Sciatic nerve (tissue), 2 donors: ENCODE measurements around the gene HOXC11. TPM values are rescaled to one million over a fixed set of nuclear protein-coding genes. Genes with fewer than 3 reads are reported as not detected.

Experiments used
- ATAC-seq: fragments of 200-7000 bp; cut with Tn5 transposase; one replicate; pipeline ENCODE4 v1.9.1; 2020; ENCODE audit warnings: mild to moderate bottlenecking, moderate library complexity
- DNase-seq: peaks from one replicate; pipeline ENCODE4 v3.0.0-alpha.2; 2020; ENCODE audit warnings: low spot score
- intact Hi-C: fragments of 100-400 bp; cut with DNase I; formaldehyde crosslinking; loops from one replicate; pipeline ENCODE4 v1.14.2; 2022
- total RNA-seq: library from RNA; stranded (reverse); fragmentation: NEBNext Ultra II Directional; extraction: Animal tissue kit (Norgen Biotek cat#: 25700); gene quantifications from one replicate; pipeline ENCODE4 v1.2.1, GENCODE V29; 2021
- donor health status: DM: no; HTN: no; CAD: no.
- donor health status: DM: no; HTN: no; CAD: no.

Gene HOXC11
- total RNA-seq, 1 donor from 2014 or later = 1.2 TPM

DNA sequence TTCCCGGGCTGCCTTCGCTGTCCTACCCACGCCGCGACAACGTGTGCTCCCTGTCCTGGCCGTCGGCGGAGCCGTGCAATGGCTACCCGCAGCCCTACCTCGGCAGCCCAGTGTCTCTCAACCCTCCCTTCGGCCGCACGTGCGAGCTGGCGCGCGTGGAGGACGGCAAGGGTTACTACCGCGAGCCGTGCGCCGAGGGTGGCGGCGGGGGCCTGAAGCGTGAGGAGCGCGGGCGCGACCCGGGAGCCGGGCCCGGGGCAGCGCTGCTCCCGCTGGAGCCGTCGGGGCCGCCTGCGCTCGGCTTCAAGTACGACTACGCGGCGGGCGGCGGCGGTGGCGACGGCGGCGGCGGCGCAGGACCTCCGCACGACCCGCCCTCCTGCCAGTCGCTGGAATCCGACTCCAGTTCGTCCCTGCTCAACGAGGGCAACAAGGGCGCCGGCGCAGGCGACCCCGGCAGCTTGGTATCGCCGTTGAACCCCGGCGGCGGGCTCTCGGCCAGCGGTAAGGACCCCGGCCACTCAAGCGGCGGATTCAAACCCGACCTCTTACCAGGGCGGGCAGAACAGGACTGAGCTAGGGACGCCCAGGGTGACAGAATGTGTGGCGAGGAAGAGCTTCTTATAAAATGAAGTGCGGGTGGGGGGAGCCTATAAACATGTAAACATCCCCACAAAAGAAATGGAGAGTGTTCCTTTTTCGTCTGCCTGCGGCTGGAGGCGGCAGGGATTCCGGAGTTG lies 17.7 kb upstream of the HOXC11 start:
- ATAC-seq (no peak), DNase-seq (no peak)
- intact Hi-C loops = loop anchor here (10.0 kb wide), 1 partner anchor 200 kb away; the partner anchor contains the start of gene CISTR

DNA sequence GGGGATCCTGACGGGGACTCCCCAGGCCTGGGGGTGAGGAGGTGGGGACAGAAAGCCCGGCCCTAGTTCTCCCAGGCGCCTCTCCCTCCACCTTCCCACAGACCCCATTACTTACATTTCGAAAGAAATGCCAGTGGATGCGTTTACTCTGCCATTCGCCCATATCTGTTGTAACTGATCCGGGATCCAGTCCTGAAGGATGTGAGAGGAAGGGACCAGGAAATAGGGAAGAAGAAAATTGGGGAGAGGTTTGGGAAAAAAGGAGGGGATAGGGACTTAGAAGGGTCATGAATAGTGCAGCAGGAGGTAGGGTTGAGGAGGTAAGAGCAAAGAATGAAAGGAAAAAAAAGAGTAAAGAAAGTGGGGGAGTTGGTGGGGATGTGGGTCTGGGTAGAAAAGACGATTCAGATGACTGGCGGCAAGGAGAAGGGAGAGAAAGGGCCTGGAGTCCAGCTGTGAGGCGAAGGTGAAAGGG lies 17.1 kb upstream of the HOXC11 start:
- DNase-seq (no peak), ATAC-seq (no peak)
- intact Hi-C loops = loop anchor here (10.0 kb wide), 1 partner anchor 201 kb away; the partner anchor contains the start of gene CISTR

DNA sequence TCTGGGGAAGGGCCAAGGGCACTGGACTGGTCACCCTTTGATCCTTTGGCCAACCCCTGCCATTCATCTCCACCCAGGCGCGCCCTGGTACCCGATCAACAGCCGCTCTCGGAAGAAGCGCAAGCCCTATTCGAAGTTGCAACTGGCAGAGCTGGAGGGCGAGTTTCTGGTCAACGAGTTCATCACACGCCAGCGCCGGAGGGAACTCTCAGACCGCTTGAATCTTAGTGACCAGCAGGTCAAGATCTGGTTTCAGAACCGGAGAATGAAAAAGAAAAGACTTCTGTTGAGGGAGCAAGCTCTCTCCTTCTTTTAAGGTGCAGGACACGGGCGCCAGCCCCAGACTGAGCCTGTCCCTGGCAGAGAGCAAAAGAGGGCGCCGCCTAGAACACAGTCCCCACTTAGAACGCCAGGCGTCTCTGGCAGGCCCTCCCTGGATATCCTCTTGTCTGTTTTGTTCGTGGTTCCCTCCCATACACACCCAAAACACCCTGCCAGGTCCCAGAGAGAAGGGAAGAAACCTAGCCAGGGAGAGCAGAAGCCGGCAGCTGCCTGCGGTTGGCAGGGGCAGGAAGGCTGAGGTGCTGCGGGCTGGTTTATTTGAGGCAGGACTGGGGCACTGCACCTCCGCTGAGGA lies 16.6 kb upstream of the HOXC11 start:
- ATAC-seq (no peak), DNase-seq (no peak)
- intact Hi-C loops = loop anchor here (10.0 kb wide), 1 partner anchor 202 kb away; the partner anchor contains the start of gene CISTR

DNA sequence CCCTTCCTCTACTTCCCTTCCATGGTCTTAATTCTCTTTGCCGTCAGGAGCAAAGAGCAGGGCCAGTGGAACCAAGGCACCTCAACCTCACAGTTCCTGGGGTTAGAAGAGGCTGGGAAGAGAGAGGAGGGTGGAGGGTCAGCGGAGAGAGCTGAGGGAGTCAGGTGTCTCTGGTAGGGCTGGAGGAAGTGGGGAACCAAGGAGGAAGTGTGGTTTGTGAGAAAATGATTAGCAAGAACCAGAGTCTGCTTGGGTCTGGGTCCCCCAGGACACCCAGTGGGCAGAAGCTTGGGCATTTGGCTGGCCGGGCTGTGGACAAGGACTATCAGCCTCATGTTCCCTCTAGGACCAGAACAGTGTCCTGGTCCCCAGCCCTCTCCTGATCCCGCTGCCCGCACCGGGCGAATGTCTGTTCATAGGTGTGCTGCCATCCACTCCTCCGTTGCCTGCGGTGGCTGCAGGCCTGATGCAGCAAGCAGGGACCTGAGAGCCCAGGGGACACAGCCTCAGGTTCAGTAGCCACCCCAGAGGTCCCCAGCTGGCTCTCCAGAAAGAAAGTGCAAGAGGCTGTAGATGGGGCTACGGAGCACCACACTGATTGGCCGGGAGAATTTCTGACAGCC lies 15.9 kb upstream of the HOXC11 start:
- DNase-seq (no peak), ATAC-seq (no peak)
- intact Hi-C loops = loop anchor here (10.0 kb wide), 1 partner anchor 202 kb away; the partner anchor contains the start of gene CISTR

DNA sequence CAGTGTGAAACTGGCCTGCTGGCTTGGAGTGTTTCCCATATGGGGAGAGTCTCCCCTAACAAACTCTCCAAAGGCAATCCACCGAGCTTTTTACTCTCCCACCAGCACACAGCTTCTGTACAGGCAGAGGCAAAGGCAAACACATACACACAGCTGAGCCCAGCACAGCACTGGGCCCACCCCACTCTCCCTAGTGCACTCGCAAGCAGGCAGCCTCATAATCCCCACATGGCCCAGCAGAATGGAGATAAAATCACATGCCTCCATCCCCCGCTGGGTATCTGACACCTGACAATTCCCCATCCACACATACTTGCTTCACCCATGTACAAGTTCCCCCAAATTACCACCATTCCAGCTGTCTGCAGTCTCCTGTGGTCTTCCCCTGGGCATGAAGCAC lies 14.8 kb upstream of the HOXC11 start:
- intact Hi-C loops = loop anchor here (10.0 kb wide), 1 partner anchor 203 kb away; the partner anchor contains the start of gene CISTR
- ATAC-seq (no peak), DNase-seq (no peak)

DNA sequence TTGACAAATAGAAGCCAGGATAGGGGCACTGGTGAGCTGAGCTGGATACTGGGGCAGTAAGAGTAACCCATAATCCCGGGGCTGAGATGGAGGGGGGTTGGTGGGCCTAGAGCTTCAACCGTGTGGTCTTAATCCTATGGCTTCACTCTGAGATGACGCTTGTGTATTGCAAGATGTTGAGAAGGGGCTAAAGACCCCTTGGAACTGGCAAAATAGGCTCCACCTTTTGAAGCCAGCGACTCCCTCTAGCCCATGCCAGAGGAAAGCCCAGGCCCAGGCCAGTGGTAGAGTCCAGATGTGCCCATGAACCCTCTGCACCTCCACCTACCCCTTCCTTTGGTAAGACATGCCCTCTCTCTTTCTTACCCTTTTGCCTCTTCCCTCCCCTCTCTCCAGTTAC lies 13.6 kb upstream of the HOXC11 start:
- no peak for ATAC-seq
- intact Hi-C loops = loop anchor here (10.0 kb wide), 1 partner anchor 205 kb away; the partner anchor contains the start of gene CISTR
- no peak for DNase-seq

DNA sequence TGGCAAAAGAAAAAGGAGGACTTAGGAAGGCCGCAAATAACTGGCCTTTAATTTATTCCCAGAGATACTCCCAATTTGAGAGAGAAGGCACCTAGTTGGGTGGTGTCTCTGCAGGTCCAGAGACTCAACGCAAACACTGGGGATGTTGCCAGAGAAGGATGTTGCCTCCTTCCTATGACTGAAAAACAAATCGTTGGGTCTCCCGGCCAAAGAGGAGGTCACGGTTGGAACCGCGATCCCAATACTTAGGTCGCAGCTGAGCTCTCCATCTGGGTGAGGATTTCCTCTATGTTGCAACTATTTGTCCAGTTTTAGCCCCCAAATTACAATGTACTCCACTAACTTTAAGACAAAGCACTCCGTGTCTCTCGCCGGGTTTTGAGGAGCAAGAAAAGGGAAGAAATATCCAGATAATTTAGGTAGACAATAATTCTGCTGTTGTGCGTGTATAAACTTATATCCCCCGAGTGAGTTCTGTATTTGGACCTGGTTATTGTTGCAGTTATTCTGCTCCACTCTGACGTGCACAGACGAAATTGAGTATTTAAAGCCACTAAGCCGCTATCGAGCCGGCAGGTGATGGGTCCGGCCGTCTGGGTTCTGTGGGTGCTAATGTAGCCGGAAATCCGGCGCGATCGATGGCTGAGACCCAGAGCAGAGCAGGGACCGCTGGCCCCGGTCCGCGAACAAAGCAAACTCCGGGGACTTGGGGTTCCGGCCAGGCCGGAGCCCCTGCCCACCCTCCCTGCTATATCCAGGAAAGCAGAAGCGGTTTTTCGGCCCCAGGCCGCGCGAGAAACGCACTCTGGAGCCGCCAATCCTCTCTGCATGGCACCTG lies 12.5 kb upstream of the HOXC11 start:
- no peak for ATAC-seq
- DNase-seq = no peak
- intact Hi-C loops = no loop called here

DNA sequence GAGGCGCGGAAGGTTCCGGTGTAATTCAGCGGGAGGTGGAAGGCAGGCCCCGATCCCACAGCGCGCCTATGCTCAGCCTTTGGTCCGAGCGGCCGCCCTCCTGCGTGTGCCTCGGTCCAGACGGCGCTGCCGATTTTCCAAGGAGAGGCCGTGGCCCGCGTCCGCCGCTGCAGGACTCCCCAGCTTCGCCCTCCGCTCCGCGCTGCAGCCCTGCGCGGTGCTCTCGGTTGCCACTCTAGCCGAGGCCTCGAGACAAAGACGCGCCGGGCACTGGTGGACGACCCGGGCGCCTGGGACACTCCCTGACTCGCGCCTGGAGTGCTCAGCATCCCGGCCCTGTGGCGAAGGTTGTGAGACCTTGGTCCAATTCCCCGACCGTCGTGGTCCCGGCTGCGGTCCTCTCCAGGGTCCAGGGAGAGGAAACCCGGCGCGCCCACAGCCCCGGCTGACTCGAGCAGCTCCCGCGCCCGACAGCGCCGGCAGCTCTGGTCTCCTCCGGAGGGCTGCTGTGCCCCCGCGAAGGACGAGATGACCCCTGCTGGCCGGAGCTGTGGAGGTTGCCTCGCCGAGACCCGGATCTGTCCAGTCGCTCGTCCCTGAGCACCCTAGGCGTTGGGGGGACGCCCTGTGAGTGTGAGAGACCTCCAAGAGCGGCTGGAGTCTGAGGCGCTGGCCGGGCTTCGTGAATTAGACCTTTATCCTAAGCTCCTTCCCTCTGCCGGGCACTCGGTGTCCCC lies 11.7 kb upstream of the HOXC11 start:
- intact Hi-C loops = no loop called here
- DNase-seq (no peak), ATAC-seq (no peak)

DNA sequence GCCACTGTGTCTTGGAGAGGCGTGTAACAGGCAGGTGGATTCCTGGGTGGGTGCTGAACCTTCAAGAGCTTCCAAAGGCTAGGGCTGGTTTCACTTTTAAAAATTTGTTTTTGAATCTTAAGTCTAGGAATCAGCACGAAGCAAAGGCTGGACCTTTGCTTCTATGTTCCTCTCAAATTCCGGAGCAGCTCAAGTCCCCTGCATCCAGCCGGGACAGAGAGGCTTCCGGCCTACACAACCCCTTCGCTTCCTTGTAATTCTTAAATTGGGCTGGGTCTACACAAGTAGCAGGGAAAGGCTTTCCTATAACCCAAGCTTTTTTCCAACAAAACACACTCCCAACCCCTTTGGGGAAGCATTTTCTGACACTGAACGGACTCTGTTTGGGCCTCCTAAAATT lies 9.9 kb upstream of the HOXC11 start:
- ATAC-seq = no peak
- no peak for DNase-seq
- intact Hi-C loops = no loop called here

DNA sequence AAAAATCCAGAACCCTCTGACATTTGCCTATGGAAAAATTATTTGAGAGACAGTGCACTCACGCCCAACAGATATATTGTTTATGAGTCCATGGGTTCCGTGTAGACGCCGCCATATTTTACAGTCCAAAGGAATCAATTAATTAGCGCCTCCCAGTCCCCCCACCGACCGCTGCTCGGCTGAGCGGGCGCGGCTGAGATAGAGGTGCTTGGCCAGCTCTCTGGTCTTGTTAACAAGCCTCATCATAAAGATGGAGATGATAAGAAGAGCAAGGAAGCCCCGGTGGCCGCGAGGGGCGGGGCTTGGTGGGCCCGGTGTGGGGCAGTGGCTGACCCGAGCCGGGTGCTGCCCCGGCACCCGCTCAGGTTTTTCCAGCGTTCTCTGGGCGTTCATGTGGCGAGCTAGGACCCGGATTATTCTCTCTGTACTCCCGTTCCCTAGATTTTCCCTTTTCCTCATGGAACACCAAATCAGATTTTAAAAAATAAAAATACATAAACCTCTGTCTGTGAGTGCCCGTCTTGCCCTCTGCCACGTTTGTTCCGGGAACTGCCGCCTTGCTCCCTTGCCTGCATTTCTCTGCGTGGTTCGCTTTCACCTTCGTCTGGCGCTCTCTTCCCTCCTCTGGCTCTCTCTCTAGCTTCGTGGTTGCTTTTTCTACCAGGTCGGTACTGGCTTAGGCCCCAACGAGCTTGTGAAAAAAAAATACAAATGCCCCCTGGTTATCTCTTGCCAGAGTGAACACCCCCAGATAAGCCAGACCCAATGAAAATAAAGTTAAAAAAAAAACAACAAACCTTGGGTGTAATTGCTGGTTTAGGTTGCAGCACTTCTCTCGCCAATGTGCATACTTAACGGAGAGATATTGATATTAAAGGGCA lies 9.3 kb upstream of the HOXC11 start:
- DNase-seq (no peak), ATAC-seq (no peak)
- intact Hi-C loops = no loop called here

DNA sequence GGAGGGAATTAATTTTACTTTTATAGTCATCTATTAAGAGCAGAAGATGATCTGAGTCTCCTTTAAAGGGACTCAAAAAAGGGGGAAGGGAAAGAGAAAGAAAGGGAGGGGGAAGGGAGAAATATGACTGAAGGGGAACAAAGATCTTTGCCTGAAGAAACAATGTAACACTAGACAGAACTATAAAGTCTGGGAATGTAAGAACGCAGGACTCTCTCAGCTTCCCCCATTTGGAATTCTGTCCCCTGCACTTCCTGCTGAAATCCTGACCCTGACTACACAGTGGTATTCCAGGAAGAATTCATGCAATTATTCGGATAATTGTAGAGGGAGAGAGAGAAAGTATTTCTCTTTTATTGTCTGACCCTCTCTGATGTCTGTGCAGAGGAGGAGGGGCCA lies 8.6 kb upstream of the HOXC11 start:
- no peak for DNase-seq
- intact Hi-C loops = no loop called here
- no peak for ATAC-seq

DNA sequence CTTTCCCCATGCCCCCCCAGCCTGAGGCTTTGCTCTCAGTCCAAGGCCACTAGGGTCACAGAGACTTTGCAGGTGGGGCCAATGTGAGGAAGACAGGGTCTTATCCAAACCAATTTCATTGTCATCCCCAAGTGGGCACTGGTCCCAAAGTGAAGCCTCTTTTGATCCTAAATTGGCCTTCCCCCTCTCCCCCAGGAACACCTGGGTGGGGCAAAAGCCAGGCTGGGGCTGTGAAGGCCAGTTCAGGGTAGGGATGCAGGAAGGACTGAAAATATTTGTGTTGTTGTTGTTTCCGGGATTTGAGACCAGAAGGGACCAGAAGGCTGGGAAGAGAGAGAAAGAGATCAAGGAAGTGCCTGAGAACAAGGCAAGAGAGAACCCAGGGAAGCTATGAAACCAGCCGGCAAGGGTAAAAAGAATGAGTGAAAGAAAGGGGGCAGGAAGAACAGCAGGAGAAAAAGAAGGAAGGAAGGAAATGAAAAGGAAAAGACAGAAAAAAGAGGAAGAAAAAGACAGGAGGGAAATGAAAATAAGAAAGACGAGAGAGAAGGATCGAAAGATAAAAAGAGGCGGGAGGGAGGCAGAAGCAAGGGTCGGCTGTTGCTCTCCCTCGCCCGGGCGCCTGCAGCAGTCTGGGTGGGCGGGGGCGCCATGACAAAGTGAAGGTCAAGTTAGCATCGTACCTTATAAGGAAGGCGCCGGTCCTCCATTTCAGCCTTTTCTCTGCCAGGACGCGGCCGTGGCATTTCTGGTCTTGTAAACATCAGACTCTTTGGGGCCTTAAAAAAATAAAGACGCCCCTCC lies 7.4 kb upstream of the HOXC11 start:
- ATAC-seq (peak; percentile 84), DNase-seq (peak; percentile 83)
- intact Hi-C loops = no loop called here

DNA sequence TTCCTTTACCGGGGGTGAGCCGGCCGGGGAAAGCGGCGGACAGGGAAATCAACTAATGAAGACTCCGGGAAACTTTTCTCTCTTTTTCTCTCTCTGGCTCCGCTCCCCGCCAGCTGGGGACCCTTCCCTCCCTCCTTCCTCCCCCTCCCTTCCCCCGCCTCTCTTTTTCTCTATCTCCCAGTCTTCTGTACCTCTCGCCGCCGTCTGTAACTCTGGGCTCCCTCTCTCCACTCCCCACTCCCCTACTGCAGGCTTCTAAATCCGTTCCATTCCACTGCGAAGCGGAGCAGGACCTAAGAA lies 6.9 kb upstream of the HOXC11 start:
- peak; percentile 49 for ATAC-seq
- no peak for DNase-seq
- intact Hi-C loops = no loop called here

DNA sequence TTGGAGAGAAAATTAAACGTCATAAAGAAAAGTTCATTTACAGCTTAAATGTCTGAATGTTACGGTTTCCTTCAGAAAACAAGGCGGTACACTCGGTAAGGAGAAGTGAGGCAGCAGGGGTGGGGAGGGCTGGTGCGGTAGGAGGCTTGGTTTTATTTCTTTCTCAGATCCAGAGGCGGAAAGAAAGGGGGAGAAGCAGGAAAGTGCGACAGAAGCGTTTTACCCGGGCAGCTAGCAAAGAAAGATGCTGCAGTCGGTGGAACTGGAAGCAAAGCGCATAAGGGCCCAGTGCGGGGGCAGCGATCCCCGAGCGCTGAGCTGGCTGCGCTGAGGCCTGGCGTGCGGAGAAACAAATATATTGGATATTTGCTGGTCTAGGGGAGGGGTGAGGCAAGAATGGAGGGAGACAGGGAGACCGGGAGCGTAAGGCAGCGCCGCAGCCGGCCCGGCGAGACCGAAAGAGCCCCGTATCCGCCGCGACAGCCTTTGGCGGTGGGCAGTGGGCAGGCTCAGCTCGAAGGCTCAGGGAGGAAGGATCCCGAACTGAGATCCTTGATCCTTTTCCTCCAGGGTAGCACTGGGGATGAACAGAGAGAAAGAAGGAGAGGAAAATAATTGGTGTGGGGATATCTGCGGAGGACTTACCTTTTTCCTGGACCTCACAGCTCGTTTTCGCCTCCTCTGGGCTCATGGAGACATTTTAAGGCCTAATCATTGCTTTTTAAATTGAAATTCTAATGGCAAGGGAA lies 6.4 kb upstream of the HOXC11 start:
- ATAC-seq = peak; percentile 66
- intact Hi-C loops = loop anchor here (1.0 kb wide), 1 partner anchor 32 kb away; no protein-coding TSS in a partner anchor
- DNase-seq = no peak

DNA sequence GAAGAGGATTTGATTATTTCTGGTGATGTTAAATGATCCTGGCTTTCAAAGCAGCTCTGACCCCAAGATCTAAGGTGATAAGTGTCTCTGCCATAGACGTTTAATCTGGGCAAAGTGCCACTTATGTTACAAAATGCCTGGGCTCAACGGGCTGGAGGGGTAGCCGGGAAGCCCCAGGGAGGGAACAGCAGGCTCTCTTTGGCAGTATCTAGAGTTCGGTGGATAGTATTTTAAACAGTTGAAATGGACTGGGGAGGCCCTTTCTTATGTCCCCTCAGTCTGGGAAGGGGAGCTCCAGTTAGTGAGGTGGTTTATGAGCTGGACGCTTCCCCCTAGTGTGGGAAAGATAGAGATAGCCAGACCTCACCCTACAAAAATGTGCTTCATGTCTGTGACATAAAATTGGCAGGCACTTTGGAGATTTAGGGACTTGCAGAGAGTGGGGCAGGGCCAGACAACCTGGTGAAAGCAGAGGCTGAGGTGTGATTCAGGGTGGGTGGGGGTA lies 5.5 kb upstream of the HOXC11 start:
- intact Hi-C loops = loop anchor here (1.0 kb wide), 1 partner anchor 33 kb away; no protein-coding TSS in a partner anchor
- DNase-seq = no peak

More for the DNA sequence above, 5.5 kb upstream of the HOXC11 start:
- peak; percentile 22 for ATAC-seq
